Measurements from ENCODE around the gene SLC6A7. TPM values are rescaled to one million over a fixed set of nuclear protein-coding genes. Genes with fewer than 3 reads are reported as not detected.

SLC6A7 gene
- not detected for total RNA-seq
- 10 to 100 TPM in 1 of 3 donors, under 1 TPM in 2; 0.46 to 10.8 (median 0.60) TPM for polyA plus RNA-seq

DNA sequence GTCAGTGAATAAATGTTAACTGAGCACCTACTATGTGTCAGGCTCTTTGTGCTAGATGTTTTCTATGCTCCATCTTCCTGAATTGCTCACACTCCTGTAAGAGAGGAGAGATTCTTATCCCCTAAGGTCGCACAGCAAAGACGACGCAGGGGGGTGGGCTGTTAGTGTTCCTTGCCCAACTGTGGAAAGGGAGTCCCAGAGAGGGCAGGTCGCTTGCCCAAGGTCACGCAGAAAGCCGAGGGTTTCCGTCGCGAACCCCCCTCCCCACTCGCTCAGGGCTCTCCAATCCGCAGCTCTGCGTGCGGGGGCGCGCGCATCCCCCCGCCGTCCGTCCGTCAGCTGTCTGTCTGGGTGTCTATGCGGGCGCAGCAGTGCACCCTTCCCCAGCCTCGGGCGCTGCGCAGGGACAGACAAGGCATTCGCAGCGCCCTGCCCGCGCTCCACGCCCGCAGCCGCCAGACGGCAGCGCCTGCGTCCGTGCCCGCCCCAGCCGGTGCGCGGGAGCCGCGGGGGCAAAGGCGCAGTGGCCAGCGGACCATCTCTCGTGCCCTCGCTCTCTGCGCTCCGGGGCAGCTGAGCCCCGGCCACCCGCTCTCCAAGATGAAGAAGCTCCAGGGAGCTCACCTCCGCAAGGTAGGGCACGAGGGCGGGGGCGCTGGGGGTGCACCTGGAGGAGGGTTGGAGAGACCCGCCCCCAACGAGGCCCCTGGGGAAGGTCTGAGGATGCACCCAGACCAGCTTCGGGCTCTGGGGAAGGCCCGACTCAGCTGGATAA lies at the start of gene SLC6A7:
SLC6A7 (plus strand) TSS at position 335 of the 775 bp plus-strand sequence; CDS start at position 601, 266 bp downstream.
- intact Hi-C loops (cut with DNase I) = no loop called here
- WGBS, 2 donors = 3 to 6% methylated on average over 58 of the region's 58 CpGs
- H3K27ac ChIP-seq = no peak within 1 kb of the TSS
- no peak within 1 kb of the TSS for H3K4me3 ChIP-seq
- no peak for DNase-seq
- no peaks in the 10 kb centered on the region for H3K9me3 ChIP-seq
- H3K4me1 ChIP-seq = peaks cover 0 to 7% (median 6%) of the 10 kb centered on the region in 4 donors
- H3K36me3 ChIP-seq = no peaks in the 10 kb centered on the region
- H3K27me3 ChIP-seq = peaks cover 10 to 30% (median 29%) of the 10 kb centered on the region in 3 donors
- TF ChIP-seq CTCF (IDR thresholded peaks at IDR 0.05) = no peak
- no peak for TF ChIP-seq EP300 (IDR thresholded peaks at IDR 0.05)
- TF ChIP-seq POLR2A (IDR thresholded peaks at IDR 0.05) = no peak
- TF ChIP-seq POLR2AphosphoS5 (IDR thresholded peaks at IDR 0.05) = no peak

- intact Hi-C loops (cut with DNase I) = no loop called here
- no peak for DNase-seq
- Histone ChIP-seq H3K4me1 (peaks cover 0 to 95% (median 92%) of the 10 kb centered on the region in 4 donors), H3K36me3 (no peaks in the 10 kb centered on the region), H3K9me3 (no peaks in the 10 kb centered on the region), H3K27me3 (no peaks in the 10 kb centered on the region), H3K4me3 (no peak overlapping the region), H3K27ac (peak overlapping the region; percentile 84 to 92 (median 87))
- 71 to 80% methylated on average over 11 of the region's 11 CpGs for WGBS, 2 donors
- TF ChIP-seq EP300 (IDR thresholded peaks at IDR 0.05) (no peak), POLR2AphosphoS5 (IDR thresholded peaks at IDR 0.05) (peak in 1 of 4 donors; percentile 5)
Measured at GRCh38 chr5:150140830-150141229, 49.0 kb upstream of the SLC6A7 start.

GRCh38 chr5:150141544-150142184 lies 48.2 kb upstream of the SLC6A7 start:
- peaks cover 0 to 99% (median 91%) of the 10 kb centered on the region in 4 donors for H3K4me1 ChIP-seq
- H3K27ac ChIP-seq = peak overlapping the region; percentile 84 to 92 (median 87)
- no peaks in the 10 kb centered on the region for H3K27me3 ChIP-seq
- no peak for DNase-seq
- no peak overlapping the region for H3K4me3 ChIP-seq
- H3K9me3 ChIP-seq = no peaks in the 10 kb centered on the region
- no peaks in the 10 kb centered on the region for H3K36me3 ChIP-seq
- TF ChIP-seq POLR2A (IDR thresholded peaks at IDR 0.05) (no peak), CTCF (IDR thresholded peaks at IDR 0.05) (no peak), POLR2AphosphoS5 (IDR thresholded peaks at IDR 0.05) (no peak), EP300 (IDR thresholded peaks at IDR 0.05) (no peak)
- WGBS, 2 donors = 77 to 78% methylated on average over 9 of the region's 9 CpGs
- intact Hi-C loops (cut with DNase I) = no loop called here

GRCh38 chr5:150142185-150142958 lies 47.5 kb upstream of the SLC6A7 start:
- no peaks in the 10 kb centered on the region for H3K36me3 ChIP-seq
- H3K4me3 ChIP-seq = no peak overlapping the region
- TF ChIP-seq POLR2AphosphoS5 (IDR thresholded peaks at IDR 0.05) = no peak
- TF ChIP-seq EP300 (IDR thresholded peaks at IDR 0.05) = no peak
- TF ChIP-seq CTCF (IDR thresholded peaks at IDR 0.05) = no peak
- no peak for TF ChIP-seq POLR2A (IDR thresholded peaks at IDR 0.05)
- 72 to 77% methylated on average over 14 of the region's 14 CpGs for WGBS, 2 donors
- peak overlapping the region; percentile 84 to 92 (median 87) for H3K27ac ChIP-seq
- peaks cover 0 to 99% (median 90%) of the 10 kb centered on the region in 4 donors for H3K4me1 ChIP-seq
- intact Hi-C loops (cut with DNase I) = no loop called here
- no peaks in the 10 kb centered on the region for H3K9me3 ChIP-seq
- DNase-seq = no peak
- no peaks in the 10 kb centered on the region for H3K27me3 ChIP-seq

Measured in sigmoid colon (tissue), 7 donors.